Liver (tissue), 9 donors: Measurements from ENCODE around the gene FARP1. TPM values are rescaled to one million over a fixed set of nuclear protein-coding genes. Genes with fewer than 3 reads are reported as not detected.

ENCODE experiments used
- DNase-seq: peaks from one replicate; pipeline ENCODE4 v3.0.0-alpha.2; 2017; ENCODE audit warnings: low spot score
- H3K27ac ChIP-seq, 2 donors: one replicate each; pipeline ENCODE4 v1.7.0; 2013; ENCODE audit warnings: inconsistent platforms in 2 of 2, low read length in 2 of 2, control low read depth in 1 of 2, low read depth in 1 of 2, mild to moderate bottlenecking in 1 of 2
- H3K27me3 ChIP-seq, 4 donors: one replicate each; pipeline versions ENCODE4 v1.6.1 to v1.7.0; 2013; ENCODE audit warnings: low read length in 3 of 4, inconsistent platforms in 1 of 4, mild to moderate bottlenecking in 1 of 4, moderate library complexity in 1 of 4; ENCODE audit not compliant: control insufficient read depth in 4 of 4, insufficient read depth in 4 of 4
- H3K36me3 ChIP-seq, 4 donors: one replicate each; pipeline versions ENCODE4 v1.6.1 to v1.7.0; 2013; ENCODE audit warnings: low read length in 3 of 4, mild to moderate bottlenecking in 3 of 4, low read depth in 1 of 4, moderate library complexity in 1 of 4; ENCODE audit not compliant: control insufficient read depth in 4 of 4, insufficient read depth in 3 of 4
- H3K4me1 ChIP-seq, 4 donors: one replicate each; pipeline versions ENCODE4 v1.6.1 to v1.7.0; 2013; ENCODE audit warnings: low read length in 3 of 4, mild to moderate bottlenecking in 3 of 4, moderate library complexity in 1 of 4; ENCODE audit not compliant: control insufficient read depth in 4 of 4, insufficient read depth in 4 of 4
- H3K4me3 ChIP-seq, 3 donors: one replicate each; pipeline versions ENCODE4 v1.6.1 to v1.7.0; 2013; ENCODE audit warnings: low read length in 3 of 3, control low read depth in 1 of 3, low read depth in 1 of 3, mild to moderate bottlenecking in 1 of 3
- H3K9ac ChIP-seq, 2 donors: one replicate each; pipeline ENCODE4 v1.7.0; 2013; ENCODE audit warnings: low read length in 2 of 2, mild to moderate bottlenecking in 2 of 2, moderate library complexity in 2 of 2, control low read depth in 1 of 2, low read depth in 1 of 2
- H3K9me3 ChIP-seq, 4 donors: one replicate each; pipeline versions ENCODE4 v1.6.1 to v1.7.0; 2013; ENCODE audit warnings: low read length in 3 of 4; ENCODE audit not compliant: control insufficient read depth in 4 of 4
- ATF3 ChIP-seq: IDR thresholded peaks from 2 replicates; pipeline ENCODE4 v1.6.1; 2016; ENCODE audit warnings: antibody characterized with exemption
- CTCF ChIP-seq: fragments of 150-350 bp; IDR thresholded peaks from 2 replicates; pipeline ENCODE4 v1.5.1; 2017; ENCODE audit warnings: improper control_type of control experiment, low read depth, low read length; ENCODE audit not compliant: missing input control
- EGR1 ChIP-seq, 2 donors: IDR thresholded peaks; 2 replicates each; pipeline ENCODE4 v1.6.1; 2016 to 2018; ENCODE audit warnings: antibody characterized with exemption in 2 of 2, low read depth in 2 of 2
- FOXA1 ChIP-seq: IDR thresholded peaks from 2 replicates; pipeline ENCODE4 v1.6.1; 2016; ENCODE audit warnings: antibody characterized with exemption
- GABPA ChIP-seq, 2 donors: IDR thresholded peaks in 1 of 2; conservative IDR thresholded peaks in 1 of 2; 2 replicates each; pipeline ENCODE4 v1.6.1; 2016; ENCODE audit warnings: antibody characterized with exemption in 2 of 2, mild to moderate bottlenecking in 1 of 2, moderate library complexity in 1 of 2
- HNF4A ChIP-seq, 2 donors: conservative IDR thresholded peaks; 2 replicates each; pipeline ENCODE4 v1.6.1; 2016; ENCODE audit warnings: antibody characterized with exemption in 2 of 2, mild to moderate bottlenecking in 2 of 2
- HNF4G ChIP-seq: IDR thresholded peaks from 2 replicates; pipeline ENCODE4 v1.6.1; 2016; ENCODE audit warnings: antibody characterized with exemption
- MAX ChIP-seq: IDR thresholded peaks from 2 replicates; pipeline ENCODE4 v1.6.1; 2016; ENCODE audit warnings: antibody characterized with exemption
- NR2F2 ChIP-seq: IDR thresholded peaks from 2 replicates; pipeline ENCODE4 v1.6.1; 2016; ENCODE audit warnings: antibody characterized with exemption
- RAD21 ChIP-seq, 2 donors: IDR thresholded peaks; 2 replicates each; pipeline ENCODE4 v1.6.1; 2016; ENCODE audit warnings: antibody characterized with exemption in 2 of 2, mild to moderate bottlenecking in 2 of 2
- REST ChIP-seq: IDR thresholded peaks from 2 replicates; pipeline ENCODE4 v1.6.1; 2016; ENCODE audit warnings: antibody characterized with exemption, mild to moderate bottlenecking
- RXRA ChIP-seq, 2 donors: IDR thresholded peaks; 2 replicates each; pipeline ENCODE4 v1.6.1; 2017 to 2018; ENCODE audit warnings: antibody characterized with exemption in 2 of 2, mild to moderate bottlenecking in 1 of 2
- SP1 ChIP-seq: IDR thresholded peaks from 2 replicates; pipeline ENCODE4 v1.6.1; 2018; ENCODE audit warnings: antibody characterized with exemption, mild to moderate bottlenecking
- TAF1 ChIP-seq: conservative IDR thresholded peaks from 2 replicates; pipeline ENCODE4 v1.6.1; 2016; ENCODE audit warnings: antibody characterized with exemption, mild to moderate bottlenecking
- ZBTB33 ChIP-seq: IDR thresholded peaks from 2 replicates; pipeline ENCODE4 v1.6.1; 2016; ENCODE audit warnings: antibody characterized with exemption
- WGBS: extraction: QIAGEN DNeasy Blood & Tissue Kit; methylation state at CpG from one replicate; pipeline ENCODE4 v1.1.7; 2013; 5-methylcytosine and 5-hydroxymethylcytosine counted together
- polyA plus RNA-seq, 2 donors: library from polyadenylated mRNA; stranded (reverse) in 1 of 2; unstranded in 1 of 2; fragments of 200-250 nt in 1 of 2; fragments of >200 nt in 1 of 2; fragmentation: Nextera tagmentation in 1 of 2; extraction: Ambion mirVana in 1 of 2; gene quantifications; one replicate each; pipeline versions ENCODE4 v1.2.1 to v1.2.3, GENCODE V29; 2013 to 2015
- total RNA-seq, 2 donors: library from RNA; depleted of rRNA; stranded (reverse); fragments of >200 nt; gene quantifications; one replicate each; pipeline ENCODE4 v1.2.3, GENCODE V29; 2014
- donor health status: healthy.
- donor health status: healthy.
- donor health status: healthy.
- donor health status: healthy.
- donor health status: healthy.

The FARP1 gene
- total and polyA plus RNA-seq, 4 donors = 28.4 to 62.6 (median 39.8) TPM

- Histone ChIP-seq H3K27me3 (no peaks in the 10 kb centered on the region), H3K9me3 (no peaks in the 10 kb centered on the region), H3K4me1 (no peaks in the 10 kb centered on the region), H3K4me3 (no peak overlapping the region), H3K36me3 (peaks cover 11 to 61% (median 21%) of the 10 kb centered on the region in 4 donors), H3K9ac (no peak overlapping the region), H3K27ac (no peak overlapping the region)
- WGBS = 84% methylated on average over 12 of the region's 12 CpGs
- DNase-seq = no peak
- TF ChIP-seq RXRA (IDR thresholded peaks at IDR 0.05) = no peak
- no peak for TF ChIP-seq EGR1 (IDR thresholded peaks at IDR 0.05; ENCODE audit: low read depth in 2 of 2)
- TF ChIP-seq MAX = no peak
- TF ChIP-seq RAD21 (IDR thresholded peaks at IDR 0.05) = no peak
- TF ChIP-seq REST = no peak
- no peak for TF ChIP-seq FOXA1
- no peak for TF ChIP-seq GABPA (IDR thresholded peaks at IDR 0.05 in 1 of 2, conservative IDR thresholded peaks at IDR 0.05 in 1 of 2)
- no peak for TF ChIP-seq HNF4A (conservative IDR thresholded peaks at IDR 0.05)
- TF ChIP-seq SP1 = no peak
- TF ChIP-seq TAF1 = no peak
- TF ChIP-seq ZBTB33 = no peak
- TF ChIP-seq HNF4G = no peak
- no peak for TF ChIP-seq ATF3
- no peak for TF ChIP-seq NR2F2
- TF ChIP-seq CTCF = no peak
Measured at GRCh38 chr13:98436233-98436910, 293.5 kb downstream of the FARP1 start.
